ENCODE measurements around the gene VSX1. TPM values are rescaled to one million over a fixed set of nuclear protein-coding genes. Genes with fewer than 3 reads are reported as not detected.

The VSX1 gene
- polyA plus RNA-seq, 1 donor from 2014 or later, result not detected

DNA sequence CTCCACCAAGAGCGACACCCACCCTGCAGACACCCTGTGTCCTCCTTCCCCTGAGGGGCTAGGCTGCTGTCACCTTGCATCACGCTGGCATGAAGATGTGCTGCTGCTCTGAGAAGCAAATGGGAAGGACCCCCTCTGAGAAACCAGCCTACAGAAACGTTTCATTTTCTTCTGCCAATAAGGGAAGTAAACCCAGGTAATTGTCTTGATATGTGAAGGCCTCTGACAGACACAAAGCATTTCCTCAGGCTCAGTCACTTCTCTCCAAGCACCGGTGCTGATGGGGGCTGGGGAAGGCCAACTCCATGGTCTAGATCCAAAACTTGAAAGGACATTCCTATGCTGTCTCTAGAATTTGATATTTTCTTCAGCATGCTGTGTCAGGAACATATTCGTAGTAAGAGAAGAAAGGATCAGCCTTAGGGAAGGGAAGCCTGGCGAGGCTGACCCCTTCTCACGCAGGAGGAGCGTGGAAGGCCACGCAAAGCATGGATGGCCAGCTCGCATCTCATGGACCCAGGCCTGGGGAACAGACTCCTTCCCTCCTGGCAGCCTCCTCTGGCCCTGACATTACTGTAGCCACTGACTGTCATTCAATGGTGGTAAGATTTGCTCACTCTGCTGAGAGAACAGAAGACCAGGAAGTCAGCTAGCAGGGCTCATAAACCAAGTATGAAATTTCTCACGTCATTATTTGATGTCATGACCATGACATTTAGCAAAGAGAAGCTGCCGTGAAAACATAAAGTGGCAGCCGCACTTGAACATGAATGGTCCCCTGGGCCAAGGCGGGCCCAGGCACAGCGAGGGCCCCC, 44.4 kb downstream of the VSX1 start:
- no peaks in the 10 kb centered on the region for H3K9me3 Mint-ChIP-seq
- H3K27ac Mint-ChIP-seq, result peak overlapping the region; percentile 82 to 85 (median 85)
- no peaks in the 10 kb centered on the region for H3K27me3 Mint-ChIP-seq
- no peaks in the 10 kb centered on the region for H3K36me3 Mint-ChIP-seq
- peak overlapping the region; percentile 44 to 90 (median 79) for H3K4me3 Mint-ChIP-seq
- peaks cover 31 to 41% (median 32%) of the 10 kb centered on the region in 3 donors for H3K4me1 Mint-ChIP-seq

DNA sequence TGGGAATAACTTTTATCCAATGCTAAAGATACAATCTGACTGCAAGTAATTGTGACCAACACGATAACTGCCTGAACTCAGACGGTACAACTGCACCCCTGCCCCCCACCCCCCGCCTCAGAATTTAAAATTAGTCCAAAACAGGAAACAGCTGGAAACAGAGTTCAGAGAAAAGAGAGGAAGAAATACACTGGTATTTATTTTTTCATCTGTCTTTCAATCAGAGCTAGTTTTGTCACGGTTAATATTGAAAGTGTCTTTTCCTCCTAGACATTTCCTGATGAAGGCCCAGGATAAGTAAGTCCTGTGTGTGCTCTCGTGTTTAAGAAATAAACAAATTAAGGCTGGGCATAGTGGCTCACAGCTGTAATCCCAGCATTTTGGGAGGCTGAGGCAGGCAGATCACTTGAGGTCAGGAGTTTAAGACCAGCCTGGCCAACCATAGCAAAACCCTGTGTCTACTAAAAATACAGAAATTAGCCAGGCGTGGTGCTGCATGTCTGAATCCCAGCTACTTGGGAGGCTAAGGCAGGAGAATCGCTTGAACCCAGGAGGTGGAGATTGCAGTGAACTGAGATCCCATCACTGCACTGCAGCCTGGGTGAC, 45.5 kb downstream of the VSX1 start:
- Mint-ChIP-seq H3K4me1 (peaks cover 31 to 35% (median 34%) of the 10 kb centered on the region in 3 donors), H3K27ac (peak overlapping the region; percentile 82 to 90 (median 85)), H3K4me3 (peak overlapping the region; percentile 16 to 90 (median 73)), H3K27me3 (no peaks in the 10 kb centered on the region), H3K9me3 (no peaks in the 10 kb centered on the region), H3K36me3 (no peaks in the 10 kb centered on the region)

DNA sequence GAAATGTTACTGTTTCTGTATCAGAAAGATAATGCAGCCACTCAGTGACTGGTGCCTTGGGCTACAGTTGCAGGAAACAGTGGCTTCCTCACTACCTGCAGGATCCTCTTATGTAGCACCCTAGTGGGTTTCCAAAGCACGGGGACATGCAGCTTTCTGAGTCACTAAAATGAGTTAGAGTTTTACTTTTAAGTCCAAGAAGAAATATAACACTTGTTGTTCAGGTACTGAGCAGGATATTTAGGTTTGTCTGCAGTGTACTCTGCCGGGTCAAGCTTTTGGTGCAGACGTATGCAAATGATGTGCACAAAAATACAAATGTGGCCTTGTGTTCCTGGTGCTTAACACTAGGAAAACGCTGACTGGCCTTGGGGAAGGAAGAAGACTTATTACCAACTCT, 46.0 kb downstream of the VSX1 start:
- no peaks in the 10 kb centered on the region for H3K27me3 Mint-ChIP-seq
- peak overlapping the region; percentile 82 to 90 (median 85) for H3K27ac Mint-ChIP-seq
- H3K9me3 Mint-ChIP-seq, result no peaks in the 10 kb centered on the region
- peaks cover 31 to 39% (median 34%) of the 10 kb centered on the region in 3 donors for H3K4me1 Mint-ChIP-seq
- peak overlapping the region; percentile 47 to 90 (median 73) for H3K4me3 Mint-ChIP-seq
- H3K36me3 Mint-ChIP-seq, result no peaks in the 10 kb centered on the region

DNA sequence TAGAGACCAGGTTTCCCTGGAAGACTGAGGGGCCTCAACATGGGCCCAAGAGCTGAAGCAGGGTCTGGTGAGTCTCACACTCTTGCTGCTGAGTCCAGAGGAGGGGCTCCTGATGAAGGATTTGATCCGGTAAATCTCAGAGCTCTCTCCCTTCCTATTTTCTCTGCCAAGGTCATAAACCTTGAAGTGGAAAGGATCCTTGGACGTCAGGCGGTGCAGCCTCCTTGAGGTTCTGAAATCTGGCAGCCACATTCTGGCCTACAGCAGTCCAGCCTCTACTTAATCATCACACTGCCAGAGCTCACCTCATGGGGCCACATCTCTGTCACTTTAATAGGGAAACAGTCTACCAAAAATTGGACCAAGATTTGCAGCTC, 48.0 kb downstream of the VSX1 start:
- no peaks in the 10 kb centered on the region for H3K9me3 Mint-ChIP-seq
- peaks cover 32 to 47% (median 47%) of the 10 kb centered on the region in 3 donors for H3K4me1 Mint-ChIP-seq
- H3K27me3 Mint-ChIP-seq, result no peaks in the 10 kb centered on the region
- H3K4me3 Mint-ChIP-seq, result no peak overlapping the region
- H3K27ac Mint-ChIP-seq, result peak overlapping the region in 1 of 3 donors; percentile 85
- H3K36me3 Mint-ChIP-seq, result peaks cover 2% of the 10 kb centered on the region

DNA sequence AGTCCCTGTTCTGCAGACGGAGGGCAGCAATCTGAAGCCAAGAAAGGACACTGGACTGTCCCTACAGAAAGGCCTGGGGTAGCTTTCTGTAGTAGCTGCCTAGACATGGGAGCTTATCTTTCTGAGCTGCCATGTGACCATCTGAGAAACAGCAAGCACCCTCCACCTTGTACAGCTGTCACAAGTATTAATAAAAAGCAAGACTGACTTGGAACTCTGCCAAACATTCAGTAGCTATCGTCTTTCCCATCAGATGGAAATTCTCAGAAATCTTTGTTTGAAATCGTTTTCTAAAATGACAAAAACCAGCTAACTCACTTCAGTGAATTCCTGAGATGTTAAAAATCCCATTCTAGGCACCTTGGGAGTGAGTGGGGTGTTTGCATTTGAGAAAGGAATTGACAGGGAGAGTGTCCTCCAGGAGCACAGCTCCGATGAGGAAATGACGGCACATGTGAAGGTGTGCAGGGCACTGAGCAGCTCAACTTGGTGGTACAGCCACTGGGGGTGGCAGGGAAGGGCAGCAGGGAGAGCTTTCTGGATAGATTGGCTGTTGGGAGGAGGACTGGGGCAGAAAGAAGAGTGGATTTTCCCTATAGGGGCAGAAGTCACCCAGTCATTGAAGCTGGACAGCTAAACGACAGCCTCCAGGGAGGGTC, 48.5 kb downstream of the VSX1 start:
- H3K27ac Mint-ChIP-seq, result peak overlapping the region in 1 of 3 donors; percentile 23
- peaks cover 29 to 47% (median 47%) of the 10 kb centered on the region in 3 donors for H3K4me1 Mint-ChIP-seq
- no peaks in the 10 kb centered on the region for H3K27me3 Mint-ChIP-seq
- peaks cover 2% of the 10 kb centered on the region for H3K36me3 Mint-ChIP-seq
- no peaks in the 10 kb centered on the region for H3K9me3 Mint-ChIP-seq
- peak overlapping the region in 1 of 4 donors; percentile 14 for H3K4me3 Mint-ChIP-seq

DNA sequence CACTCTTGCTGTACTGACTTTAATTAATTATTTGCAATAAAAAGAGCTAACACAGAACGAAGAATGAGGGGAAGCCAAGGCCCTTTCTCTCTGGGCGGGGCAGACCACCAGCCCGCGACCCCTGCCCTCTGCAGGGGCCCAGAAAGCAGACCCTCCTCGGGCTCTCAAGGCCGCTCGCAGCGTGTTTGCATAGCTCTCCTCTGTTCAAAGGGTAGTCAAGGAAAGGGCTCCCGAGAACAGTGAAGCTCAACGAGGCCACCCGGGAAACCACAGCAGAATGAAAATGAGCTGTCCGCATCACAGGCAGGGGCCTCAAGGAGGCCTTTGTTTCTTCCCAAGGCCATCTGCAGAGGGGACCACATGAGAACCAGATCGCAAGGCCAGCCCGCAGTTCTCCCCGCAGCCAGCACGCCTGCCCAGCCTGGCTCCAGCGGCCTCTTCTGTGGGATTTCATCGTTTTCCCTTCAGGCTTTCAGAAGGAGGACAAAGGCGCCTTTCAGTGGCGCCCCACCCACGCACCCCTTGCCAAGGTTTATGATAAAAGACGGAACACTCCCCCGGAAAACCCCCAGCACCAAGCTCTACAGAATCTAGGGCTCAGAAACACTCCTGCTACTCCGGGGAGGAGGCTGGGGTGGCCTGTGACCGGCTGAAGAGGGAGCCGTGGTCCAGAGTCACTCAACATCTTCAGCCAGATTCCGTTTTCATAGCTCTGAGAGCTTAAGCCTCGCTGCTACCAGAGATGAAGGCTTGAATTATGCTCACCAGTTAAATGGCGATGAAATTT, 49.3 kb downstream of the VSX1 start:
- Mint-ChIP-seq H3K9me3 (no peaks in the 10 kb centered on the region), H3K27ac (no peak overlapping the region), H3K4me1 (peaks cover 23 to 42% (median 41%) of the 10 kb centered on the region in 3 donors), H3K27me3 (no peaks in the 10 kb centered on the region), H3K4me3 (no peak overlapping the region), H3K36me3 (peaks cover 2% of the 10 kb centered on the region)

DNA sequence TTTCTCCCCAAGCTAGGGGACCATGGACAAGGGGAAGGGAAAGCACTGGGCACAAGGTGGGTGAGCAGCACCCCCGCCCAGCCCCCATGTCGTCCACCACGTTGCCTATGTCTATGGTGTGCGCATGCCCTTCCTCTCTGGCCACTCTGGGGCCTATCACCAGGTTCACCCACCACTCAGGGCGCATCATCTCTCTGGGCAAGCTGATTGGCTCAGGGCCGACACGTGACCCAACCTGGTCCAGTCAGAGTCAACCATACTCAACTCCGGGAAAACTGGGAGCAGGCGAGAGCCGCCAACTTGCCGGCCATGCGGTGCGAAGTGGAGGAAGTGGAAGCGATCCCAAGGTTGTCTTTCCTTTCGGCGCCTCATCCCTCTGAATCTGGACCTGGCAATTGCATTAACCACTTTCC, 49.9 kb downstream of the VSX1 start:
- Mint-ChIP-seq H3K27ac (no peak overlapping the region), H3K27me3 (no peaks in the 10 kb centered on the region), H3K4me1 (peaks cover 17 to 41% (median 41%) of the 10 kb centered on the region in 3 donors), H3K36me3 (peaks cover 6% of the 10 kb centered on the region), H3K4me3 (no peak overlapping the region), H3K9me3 (no peaks in the 10 kb centered on the region)

DNA sequence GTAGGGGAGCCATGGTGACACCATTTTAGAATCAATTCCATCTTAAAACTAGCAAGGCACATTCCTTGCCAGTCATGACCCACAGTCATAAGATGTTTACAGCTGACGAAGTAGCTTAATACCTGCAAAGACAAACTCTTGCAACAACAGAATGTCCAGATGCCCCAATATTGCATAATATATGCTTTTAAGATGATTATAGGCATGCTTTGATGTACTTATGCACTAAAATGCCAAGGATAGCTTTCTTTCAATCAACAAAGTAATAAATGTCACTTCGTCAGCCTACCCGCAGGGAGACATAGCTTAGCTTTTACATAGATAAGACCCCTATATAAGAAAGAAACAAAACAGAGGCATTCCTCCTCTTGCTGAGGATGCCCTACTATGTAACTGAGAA, 50.7 kb downstream of the VSX1 start:
- Mint-ChIP-seq H3K4me3 (no peak overlapping the region), H3K9me3 (no peaks in the 10 kb centered on the region), H3K27ac (no peak overlapping the region), H3K4me1 (peaks cover 10 to 37% (median 35%) of the 10 kb centered on the region in 3 donors), H3K36me3 (peaks cover 7% of the 10 kb centered on the region), H3K27me3 (no peaks in the 10 kb centered on the region)

DNA sequence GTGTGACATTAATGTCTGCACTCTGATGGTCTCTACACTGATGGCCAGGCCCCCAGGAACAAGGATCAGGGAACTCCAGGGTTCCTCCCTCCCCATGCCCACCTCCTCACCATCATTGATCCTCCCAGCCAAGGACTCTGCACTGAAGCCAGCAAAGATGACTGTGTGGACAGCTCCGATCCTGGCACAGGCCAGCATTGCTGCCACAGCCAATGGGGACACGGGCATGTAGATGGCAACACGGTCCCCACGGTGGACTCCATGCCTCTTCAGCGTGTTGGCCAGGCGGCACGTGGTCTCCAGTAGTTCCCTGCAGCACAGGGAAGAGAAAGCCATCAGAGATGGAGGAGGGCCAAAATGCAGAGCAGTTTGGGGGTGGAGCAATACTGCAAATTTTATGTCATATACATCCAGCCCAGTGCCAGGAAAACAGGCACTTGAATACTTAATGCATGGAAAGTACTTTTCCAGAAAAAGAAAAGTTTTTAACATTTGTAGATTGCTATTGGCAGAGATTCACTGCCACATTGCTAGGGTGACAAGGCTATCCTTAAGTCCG, 51.2 kb downstream of the VSX1 start:
- Mint-ChIP-seq H3K4me1 (peaks cover 5 to 33% (median 30%) of the 10 kb centered on the region in 3 donors), H3K27ac (no peak overlapping the region), H3K4me3 (no peak overlapping the region), H3K27me3 (no peaks in the 10 kb centered on the region), H3K9me3 (no peaks in the 10 kb centered on the region), H3K36me3 (peaks cover 7% of the 10 kb centered on the region)

DNA sequence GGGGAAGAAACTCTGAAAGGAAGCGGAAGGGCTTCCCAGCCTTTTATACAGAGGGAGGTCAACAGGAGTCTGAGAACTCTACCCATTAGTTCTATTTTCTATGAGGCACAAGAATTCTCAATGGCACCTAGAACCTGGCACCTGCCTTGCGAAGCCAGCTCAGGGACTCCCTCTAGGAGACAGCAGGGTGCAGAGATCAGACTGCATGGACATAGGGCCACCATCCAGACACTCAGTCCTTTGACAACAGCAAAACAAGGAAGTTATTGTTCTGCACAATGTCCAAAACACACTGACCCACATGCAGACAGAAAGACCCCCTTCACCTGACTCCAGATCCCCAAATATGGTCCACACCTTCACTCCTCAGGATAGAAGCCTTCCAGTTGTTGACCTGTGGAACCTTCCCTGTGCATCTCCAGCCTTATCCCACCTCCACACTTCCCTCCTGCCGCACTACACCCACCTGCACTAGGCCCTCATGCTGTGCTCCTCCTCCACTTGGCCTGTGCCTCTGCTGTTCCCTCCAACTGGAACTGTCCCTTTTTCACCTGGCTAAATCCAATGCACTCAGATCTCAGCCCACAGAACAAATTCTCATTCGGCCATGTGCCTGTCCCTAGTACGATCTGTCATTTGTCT, 51.8 kb downstream of the VSX1 start:
- Mint-ChIP-seq H3K27me3 (no peaks in the 10 kb centered on the region), H3K36me3 (peaks cover 7% of the 10 kb centered on the region), H3K4me3 (no peak overlapping the region), H3K9me3 (no peaks in the 10 kb centered on the region), H3K4me1 (peaks cover 3 to 32% (median 28%) of the 10 kb centered on the region in 3 donors), H3K27ac (no peak overlapping the region)

DNA sequence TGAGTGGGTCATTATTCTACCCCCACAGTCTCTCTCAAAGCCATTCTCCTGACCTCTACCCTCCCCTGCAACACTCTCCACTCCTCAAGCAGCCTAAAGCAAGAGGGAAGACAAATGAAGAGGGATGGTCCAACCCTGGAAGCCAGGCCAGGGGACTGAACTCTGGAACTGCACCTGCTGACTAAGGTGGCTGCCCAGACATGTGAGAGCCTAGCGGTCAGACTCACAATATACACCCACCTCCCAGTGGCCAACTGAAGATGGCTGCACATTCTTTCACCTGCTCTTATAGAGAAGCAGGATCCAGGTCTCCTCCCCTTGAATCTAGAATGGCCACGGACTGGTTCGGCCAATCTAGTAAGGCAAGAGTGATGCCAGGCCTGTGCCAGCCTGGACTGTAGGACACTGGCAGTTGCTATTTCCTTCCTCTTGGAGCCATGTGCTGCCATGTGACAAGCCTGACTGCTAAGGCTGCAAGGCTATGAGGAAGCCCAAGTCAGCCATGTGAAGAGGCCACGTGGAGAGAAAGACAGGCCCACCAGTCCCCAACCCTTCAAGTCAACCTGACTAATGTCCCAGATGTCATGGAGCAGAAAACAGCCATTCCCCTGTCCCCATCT, 55.8 kb downstream of the VSX1 start:
- peaks cover 6 to 26% (median 19%) of the 10 kb centered on the region in 3 donors for H3K4me1 Mint-ChIP-seq
- peaks cover 7% of the 10 kb centered on the region for H3K36me3 Mint-ChIP-seq
- peak overlapping the region in 1 of 3 donors; percentile 7 for H3K27ac Mint-ChIP-seq
- no peaks in the 10 kb centered on the region for H3K9me3 Mint-ChIP-seq
- no peaks in the 10 kb centered on the region for H3K27me3 Mint-ChIP-seq
- H3K4me3 Mint-ChIP-seq, result no peak overlapping the region

All from IgD-negative memory B cell (primary cell).